HCT116 (cell line): Measurements from ENCODE around the gene TMEM266.

Source experiments
- CTCF ChIP-seq, 3 experiments: fragments of 200-600 bp in 1 of 3; sonication (generic) in 1 of 3; IDR thresholded peaks in 2 of 3; conservative IDR thresholded peaks in 1 of 3; 2 replicates each; pipeline ENCODE4 v1.5.1; 2012 to 2017; ENCODE audit warnings: low read depth in 2 of 3, low read length in 2 of 3, antibody characterized with exemption in 1 of 3, borderline replicate concordance in 1 of 3, control low read depth in 1 of 3, mild to moderate bottlenecking in 1 of 3, mixed read lengths in 1 of 3, mixed run types in 1 of 3, moderate library complexity in 1 of 3; ENCODE audit not compliant: insufficient read depth in 1 of 3
- EGR1 ChIP-seq: IDR thresholded peaks from 2 replicates; pipeline ENCODE4 v1.6.1; 2012; ENCODE audit warnings: low read depth
- ELF1 ChIP-seq: IDR thresholded peaks from 2 replicates; pipeline ENCODE4 v1.6.1; 2012; ENCODE audit warnings: low read depth, borderline replicate concordance
- EZH2 ChIP-seq: fragments of 200-600 bp; sonication (generic); IDR thresholded peaks from 2 replicates; pipeline ENCODE4 v1.6.1; 2017; ENCODE audit warnings: antibody characterized with exemption, mixed run types
- EZH2phosphoT487 ChIP-seq: fragments of 200-600 bp; IDR thresholded peaks from 2 replicates; pipeline ENCODE4 v1.6.1; 2018; ENCODE audit warnings: antibody characterized with exemption, borderline replicate concordance
- POLR2A ChIP-seq: IDR thresholded peaks from 2 replicates; pipeline ENCODE4 v1.7.0; 2011; ENCODE audit warnings: borderline replicate concordance; ENCODE audit not compliant: insufficient read depth, insufficient read length; ENCODE audit errors: extremely low read depth
- POLR2AphosphoS5 ChIP-seq: IDR thresholded peaks from 2 replicates; pipeline ENCODE4 v1.6.1; 2011; ENCODE audit warnings: mild to moderate bottlenecking, low read depth, low read length, moderate library complexity
- REST ChIP-seq: IDR thresholded peaks from 2 replicates; pipeline ENCODE4 v1.6.1; 2012; ENCODE audit warnings: low read depth

- TF ChIP-seq EZH2phosphoT487 (no peak), EGR1 (no peak), REST (no peak), EZH2 (no peak), ELF1 (no peak), POLR2A (no peak), CTCF (IDR thresholded peaks at IDR 0.05 in 2 of 3, conservative IDR thresholded peaks at IDR 0.05 in 1 of 3; ENCODE audit: borderline replicate concordance in 1 of 3, insufficient read depth in 1 of 3, low read depth in 2 of 3, low read length in 2 of 3) (no peak), POLR2AphosphoS5 (no peak)
Measured at GRCh38 chr15:76065245-76065644, 5.5 kb downstream of the TMEM266 start.
